ENCODE results near the gene NOTUM. TPM values are rescaled to one million over a fixed set of nuclear protein-coding genes. Genes with fewer than 3 reads are reported as not detected.
"Not testable (repeated sequence)": the region's sequence is repeated elsewhere in the genome, so short reads cannot be mapped to it uniquely, and the experiment has no call there.

The NOTUM gene
- total and polyA plus RNA-seq, 9 of the 15 experiments (the other 6 are each of a cell fraction or from before 2014, with no cell fraction given), result 0.03 to 14.0 (median 4.1) TPM

GRCh38 chr17:81953443-81953842 is 7.5 kb downstream of the NOTUM start:
- peak; percentile 67 for ATAC-seq
- H3K9me3 ChIP-seq (replicated peaks; ENCODE audit: control insufficient read depth, insufficient read depth, low read depth, low read length); H3K4me3 ChIP-seq; DNase-seq (ENCODE audit: extremely low read depth in 1 of 4, low spot score in 3 of 4); H3K27me3 ChIP-seq (ENCODE audit: control insufficient read depth in 2 of 2, insufficient read depth in 2 of 2, low read length in 2 of 2); H4K20me1 ChIP-seq (replicated peaks; ENCODE audit: control insufficient read depth, insufficient read depth, low read length); H3K27ac ChIP-seq (ENCODE audit: extremely low read depth, low read depth, low read length); H2AFZ ChIP-seq (ENCODE audit: low read depth, low read length); H3K79me2 ChIP-seq (ENCODE audit: control insufficient read depth, insufficient read depth, low read length); BruUV-seq (replicated peaks); H3K9me1 ChIP-seq (ENCODE audit: control insufficient read depth, insufficient read depth, low read length); H3K4me2 ChIP-seq (ENCODE audit: insufficient read depth, low read length); in situ Hi-C loops (cut with MboI); H3K9ac ChIP-seq (ENCODE audit: insufficient read depth in 1 of 2, low read depth in 2 of 2, low read length in 2 of 2); TF ChIP-seq REST (CRISPR knock-in tag; IDR thresholded peaks at IDR 0.05; ENCODE audit: low read depth): not testable (repeated sequence)
- peaks cover 19% of the 10 kb centered on the region; the same call in 2 of the 3 replicates for H3K36me3 ChIP-seq (ENCODE audit: control insufficient read depth, insufficient read depth, low read length)
- POLR2A ChIA-PET, result interaction anchor here (0.7 to 1.1 kb wide), 5 partner anchors 9 to 36 kb away, joined by 3 to 6 read pairs (median 3); no protein-coding TSS in a partner anchor
- WGBS (ENCODE audit: insufficient coverage, low coverage, missing lambda C conversion rate), result 31% methylated on average over 5 of the region's 5 CpGs
- peaks cover under 1 to 45% of the 10 kb centered on the region in 2 experiments; a peak in 4 of 5 replicates for H3K4me1 ChIP-seq (replicated peaks in 1 of 2; ENCODE audit: control insufficient read depth in 2 of 2, insufficient read depth in 2 of 2, low read length in 2 of 2)
- FAIRE-seq, result peak; percentile 74
- intact Hi-C loops (cut with micrococcal nuclease), result loop anchor here (10.0 kb wide), 1 partner anchor 201 kb away; no protein-coding TSS in a partner anchor
- CTCF ChIA-PET (ENCODE audit: low intra/inter-chr PET ratio), result interaction anchor here (0.7 to 0.9 kb wide), 3 partner anchors 43 to 220 kb away, joined by 3 to 4 read pairs (median 3); no protein-coding TSS in a partner anchor
- peak in 1 of 2 experiments; percentile 33; a peak in 1 of 4 replicates for TF ChIP-seq HDAC1 (IDR thresholded peaks at IDR 0.05)
- peak; percentile 63; the same call in 1 of the 2 replicates for TF ChIP-seq REST (IDR thresholded peaks at IDR 0.05; ENCODE audit: borderline replicate concordance)
- TF ChIP-seq STAG1 (CRISPR knock-in tag; IDR thresholded peaks at IDR 0.05; ENCODE audit: borderline replicate concordance), result peak; percentile 43; the same call in 1 of the 2 replicates
- TF ChIP-seq RAD21 (CRISPR knock-in tag; conservative IDR thresholded peaks at IDR 0.05 in 1 of 2, IDR thresholded peaks at IDR 0.05 in 1 of 2), result peak; percentile 6 to 57; a peak in 2 of 4 replicates
- peak; percentile 14 to 35 (median 19); a peak in 2 of 6 replicates for TF ChIP-seq CTCF (IDR thresholded peaks at IDR 0.05 in 2 of 3, conservative IDR thresholded peaks at IDR 0.05 in 1 of 3; ENCODE audit: insufficient read depth in 2 of 3, low read depth in 1 of 3, low read length in 3 of 3)
- TF ChIP-seq CXXC5 (CRISPR knock-in tag; IDR thresholded peaks at IDR 0.05), result 0 out of 2 replicates have a peak, but pooled peaks have one; percentile 20
- TF ChIP-seq SMARCA5 (IDR thresholded peaks at IDR 0.05), result 0 out of 2 replicates have a peak, but pooled peaks have one; percentile 46
- 0 out of 4 replicates have a peak, but pooled peaks of 1 of the 2 experiments have one; percentile 33 for TF ChIP-seq KDM1A (IDR thresholded peaks at IDR 0.05)
- peak; percentile 71; the same call in 1 of the 2 replicates for TF ChIP-seq ARID2 (IDR thresholded peaks at IDR 0.05)
- TF ChIP-seq TFAP4 (CRISPR knock-in tag; IDR thresholded peaks at IDR 0.05; ENCODE audit: borderline replicate concordance), result 0 out of 2 replicates have a peak, but pooled peaks have one; percentile 17
